HL-60 (cell line): ENCODE results near the gene FAM78A.

Experiments
- GABPA ChIP-seq: IDR thresholded peaks from 2 replicates; pipeline ENCODE4 v1.6.1; 2012; ENCODE audit warnings: low read depth
- POLR2AphosphoS5 ChIP-seq: IDR thresholded peaks from 2 replicates; pipeline ENCODE4 v1.6.1; 2012; ENCODE audit warnings: low read depth
- TF ChIP-seq, protein P1 (sequence below): IDR thresholded peaks from one replicate; pipeline ENCODE4 v1.5.1; 2011; ENCODE audit warnings: low read length, control low read depth, inconsistent platforms; ENCODE audit not compliant: insufficient read depth

- TF ChIP-seq POLR2AphosphoS5 = no peak
- TF ChIP-seq, protein P1, sequence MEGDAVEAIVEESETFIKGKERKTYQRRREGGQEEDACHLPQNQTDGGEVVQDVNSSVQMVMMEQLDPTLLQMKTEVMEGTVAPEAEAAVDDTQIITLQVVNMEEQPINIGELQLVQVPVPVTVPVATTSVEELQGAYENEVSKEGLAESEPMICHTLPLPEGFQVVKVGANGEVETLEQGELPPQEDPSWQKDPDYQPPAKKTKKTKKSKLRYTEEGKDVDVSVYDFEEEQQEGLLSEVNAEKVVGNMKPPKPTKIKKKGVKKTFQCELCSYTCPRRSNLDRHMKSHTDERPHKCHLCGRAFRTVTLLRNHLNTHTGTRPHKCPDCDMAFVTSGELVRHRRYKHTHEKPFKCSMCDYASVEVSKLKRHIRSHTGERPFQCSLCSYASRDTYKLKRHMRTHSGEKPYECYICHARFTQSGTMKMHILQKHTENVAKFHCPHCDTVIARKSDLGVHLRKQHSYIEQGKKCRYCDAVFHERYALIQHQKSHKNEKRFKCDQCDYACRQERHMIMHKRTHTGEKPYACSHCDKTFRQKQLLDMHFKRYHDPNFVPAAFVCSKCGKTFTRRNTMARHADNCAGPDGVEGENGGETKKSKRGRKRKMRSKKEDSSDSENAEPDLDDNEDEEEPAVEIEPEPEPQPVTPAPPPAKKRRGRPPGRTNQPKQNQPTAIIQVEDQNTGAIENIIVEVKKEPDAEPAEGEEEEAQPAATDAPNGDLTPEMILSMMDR = no peak
- TF ChIP-seq GABPA = no peak
These were observed 14.6 kb upstream of the FAM78A start for GRCh38 chr9:131290767-131291370.
